ENCODE data around the gene PNP. TPM values are rescaled to one million over a fixed set of nuclear protein-coding genes. Genes with fewer than 3 reads are reported as not detected.

Gene PNP
- total and polyA plus RNA-seq, 4 donors: 22.9 to 156 (median 35.8) TPM

- no peak overlapping the region for H3K4me3 ChIP-seq (ENCODE audit: low read depth in 1 of 3, low read length in 3 of 3)
- WGBS: 59% methylated on average over 4 of the region's 4 CpGs
- H3K4me1 ChIP-seq (ENCODE audit: control insufficient read depth in 4 of 4, insufficient read depth in 4 of 4, low read length in 3 of 4): no peaks in the 10 kb centered on the region
- no peak for DNase-seq (ENCODE audit: low spot score)
- H3K36me3 ChIP-seq (ENCODE audit: control insufficient read depth in 4 of 4, insufficient read depth in 3 of 4, low read depth in 1 of 4, low read length in 3 of 4): no peaks in the 10 kb centered on the region
- TF ChIP-seq HNF4G (IDR thresholded peaks at IDR 0.05): no peak
- TF ChIP-seq ZBTB33 (IDR thresholded peaks at IDR 0.05): no peak
- TF ChIP-seq RAD21 (IDR thresholded peaks at IDR 0.05): no peak
- TF ChIP-seq FOXA1 (IDR thresholded peaks at IDR 0.05): no peak
- no peak for TF ChIP-seq EGR1 (IDR thresholded peaks at IDR 0.05; ENCODE audit: low read depth in 2 of 2)
- TF ChIP-seq REST (IDR thresholded peaks at IDR 0.05): no peak
- TF ChIP-seq JUND (IDR thresholded peaks at IDR 0.05): no peak
- no peak for TF ChIP-seq MAX (IDR thresholded peaks at IDR 0.05)
- TF ChIP-seq YY1 (IDR thresholded peaks at IDR 0.05): no peak
- no peak for TF ChIP-seq CTCF (IDR thresholded peaks at IDR 0.05; ENCODE audit: low read depth, low read length, missing input control)
- TF ChIP-seq ATF3 (IDR thresholded peaks at IDR 0.05): no peak
- no peak for TF ChIP-seq HNF4A (conservative IDR thresholded peaks at IDR 0.05)
- no peak for TF ChIP-seq RXRA (IDR thresholded peaks at IDR 0.05)
- no peak for TF ChIP-seq SP1 (IDR thresholded peaks at IDR 0.05)
- no peak for TF ChIP-seq TAF1 (conservative IDR thresholded peaks at IDR 0.05)
- H3K9me3 ChIP-seq (ENCODE audit: control insufficient read depth in 4 of 4, low read length in 3 of 4): no peaks in the 10 kb centered on the region
- H3K27ac ChIP-seq (ENCODE audit: low read depth in 1 of 2, low read length in 2 of 2): no peak overlapping the region
- H3K9ac ChIP-seq (ENCODE audit: low read depth in 1 of 2, low read length in 2 of 2): no peak overlapping the region
- no peaks in the 10 kb centered on the region for H3K27me3 ChIP-seq (ENCODE audit: control insufficient read depth in 4 of 4, insufficient read depth in 4 of 4, low read length in 3 of 4)
Observed at GRCh38 chr14:20515846-20516245, 46.6 kb downstream of the PNP start.

- 76% methylated on average over 4 of the region's 4 CpGs for WGBS
- Histone ChIP-seq H3K27me3 (ENCODE audit: control insufficient read depth in 4 of 4, insufficient read depth in 4 of 4, low read length in 3 of 4) (no peaks in the 10 kb centered on the region), H3K4me1 (ENCODE audit: control insufficient read depth in 4 of 4, insufficient read depth in 4 of 4, low read length in 3 of 4) (no peaks in the 10 kb centered on the region), H3K36me3 (ENCODE audit: control insufficient read depth in 4 of 4, insufficient read depth in 3 of 4, low read depth in 1 of 4, low read length in 3 of 4) (no peaks in the 10 kb centered on the region), H3K9ac (ENCODE audit: low read depth in 1 of 2, low read length in 2 of 2) (no peak overlapping the region), H3K27ac (ENCODE audit: low read depth in 1 of 2, low read length in 2 of 2) (no peak overlapping the region), H3K9me3 (ENCODE audit: control insufficient read depth in 4 of 4, low read length in 3 of 4) (no peaks in the 10 kb centered on the region), H3K4me3 (ENCODE audit: low read depth in 1 of 3, low read length in 3 of 3) (no peak overlapping the region)
- no peak for DNase-seq (ENCODE audit: low spot score)
- TF ChIP-seq RXRA (IDR thresholded peaks at IDR 0.05): no peak
- TF ChIP-seq RAD21 (IDR thresholded peaks at IDR 0.05): no peak
- no peak for TF ChIP-seq TAF1 (conservative IDR thresholded peaks at IDR 0.05)
- TF ChIP-seq YY1 (IDR thresholded peaks at IDR 0.05): no peak
- TF ChIP-seq HNF4G (IDR thresholded peaks at IDR 0.05): no peak
- no peak for TF ChIP-seq JUND (IDR thresholded peaks at IDR 0.05)
- TF ChIP-seq GABPA (IDR thresholded peaks at IDR 0.05 in 1 of 2, conservative IDR thresholded peaks at IDR 0.05 in 1 of 2): no peak
- no peak for TF ChIP-seq EGR1 (IDR thresholded peaks at IDR 0.05; ENCODE audit: low read depth in 2 of 2)
- TF ChIP-seq NR2F2 (IDR thresholded peaks at IDR 0.05): no peak
Observed at GRCh38 chr14:20516921-20517320, 47.7 kb downstream of the PNP start.

Measured in liver (tissue), 9 donors.